Jurkat, Clone E6-1 (cell line): ENCODE results near the gene SEC14L5.
A peak's percentile ranks its signal among the peaks of the same experiment; 100 is the strongest.
"Not testable (repeated sequence)": the region's sequence is repeated elsewhere in the genome, so short reads cannot be mapped to it uniquely, and the experiment has no call there.

Source experiments
- DNase-seq: peaks from one replicate; pipeline ENCODE4 v3.0.0-alpha.2; 2011; ENCODE audit warnings: low read depth, low spot score
- H3K4me3 ChIP-seq: 2 replicates; pipeline ENCODE4 v1.5.1; 2011; ENCODE audit warnings: mild to moderate bottlenecking, low read length, control low read depth, moderate library complexity

The SEC14L5 gene

GRCh38 chr16:5027575-5028235 lies 69.6 kb downstream of the SEC14L5 start:
- H3K4me3 ChIP-seq: no peak overlapping the region
- DNase-seq: no peak

- H3K4me3 ChIP-seq: no peak overlapping the region
Observed at GRCh38 chr16:5028950-5029475, 70.9 kb downstream of the SEC14L5 start.

GRCh38 chr16:5030251-5030870 lies 72.2 kb downstream of the SEC14L5 start:
- H3K4me3 ChIP-seq: no peak overlapping the region
- no peak for DNase-seq

More at GRCh38 chr16:5028950-5029475, 70.9 kb downstream of the SEC14L5 start:
- DNase-seq: no peak

GRCh38 chr16:5031601-5032000 lies 73.5 kb downstream of the SEC14L5 start:
- H3K4me3 ChIP-seq: no peak overlapping the region
- no peak for DNase-seq

GRCh38 chr16:5032748-5033167 lies 74.6 kb downstream of the SEC14L5 start:
- no peak for DNase-seq
- H3K4me3 ChIP-seq: peak overlapping the region; percentile 72

GRCh38 chr16:5033256-5034166 lies 75.4 kb downstream of the SEC14L5 start, which contains the start of gene NAGPA:
NAGPA (minus strand) TSS chr16:5033935; CDS start chr16:5033914, 21 bp downstream.
- peak; percentile 68 for DNase-seq
- peak within 1 kb of the TSS; percentile 72 for H3K4me3 ChIP-seq

- DNase-seq: no peak
- H3K4me3 ChIP-seq: peak overlapping the region; percentile 72
Observed at GRCh38 chr16:5034167-5034523, 76.0 kb downstream of the SEC14L5 start.

GRCh38 chr16:5035909-5036227 lies 77.7 kb downstream of the SEC14L5 start:
- no peak overlapping the region for H3K4me3 ChIP-seq
- no peak for DNase-seq

GRCh38 chr16:5036228-5037156 lies 78.4 kb downstream of the SEC14L5 start:
- H3K4me3 ChIP-seq: no peak overlapping the region
- DNase-seq: no peak

GRCh38 chr16:5040451-5040850 lies 82.3 kb downstream of the SEC14L5 start:
- H3K4me3 ChIP-seq: no peak overlapping the region
- DNase-seq: no peak

GRCh38 chr16:5041600-5042133 lies 83.5 kb downstream of the SEC14L5 start:
- no peak for DNase-seq
- H3K4me3 ChIP-seq: no peak overlapping the region

GRCh38 chr16:5042574-5043171 lies 84.5 kb downstream of the SEC14L5 start:
- no peak for DNase-seq

GRCh38 chr16:5044011-5044540 lies 85.9 kb downstream of the SEC14L5 start:
- no peak for DNase-seq
- no peak overlapping the region for H3K4me3 ChIP-seq

More at GRCh38 chr16:5042574-5043171, 84.5 kb downstream of the SEC14L5 start:
- H3K4me3 ChIP-seq: no peak overlapping the region

GRCh38 chr16:5044581-5044980 lies 86.5 kb downstream of the SEC14L5 start:
- not testable (repeated sequence) for H3K4me3 ChIP-seq, DNase-seq

GRCh38 chr16:5045499-5046115 lies 87.5 kb downstream of the SEC14L5 start:
- no peak overlapping the region for H3K4me3 ChIP-seq
- no peak for DNase-seq

- H3K4me3 ChIP-seq: no peak overlapping the region
- DNase-seq: no peak
Observed at GRCh38 chr16:5046914-5047313, 88.8 kb downstream of the SEC14L5 start.
